ENCODE data around the gene VTCN1.
"Not testable (repeated sequence)": the region's sequence is repeated elsewhere in the genome, so short reads cannot be mapped to it uniquely, and the experiment has no call there.

VTCN1 gene

DNA sequence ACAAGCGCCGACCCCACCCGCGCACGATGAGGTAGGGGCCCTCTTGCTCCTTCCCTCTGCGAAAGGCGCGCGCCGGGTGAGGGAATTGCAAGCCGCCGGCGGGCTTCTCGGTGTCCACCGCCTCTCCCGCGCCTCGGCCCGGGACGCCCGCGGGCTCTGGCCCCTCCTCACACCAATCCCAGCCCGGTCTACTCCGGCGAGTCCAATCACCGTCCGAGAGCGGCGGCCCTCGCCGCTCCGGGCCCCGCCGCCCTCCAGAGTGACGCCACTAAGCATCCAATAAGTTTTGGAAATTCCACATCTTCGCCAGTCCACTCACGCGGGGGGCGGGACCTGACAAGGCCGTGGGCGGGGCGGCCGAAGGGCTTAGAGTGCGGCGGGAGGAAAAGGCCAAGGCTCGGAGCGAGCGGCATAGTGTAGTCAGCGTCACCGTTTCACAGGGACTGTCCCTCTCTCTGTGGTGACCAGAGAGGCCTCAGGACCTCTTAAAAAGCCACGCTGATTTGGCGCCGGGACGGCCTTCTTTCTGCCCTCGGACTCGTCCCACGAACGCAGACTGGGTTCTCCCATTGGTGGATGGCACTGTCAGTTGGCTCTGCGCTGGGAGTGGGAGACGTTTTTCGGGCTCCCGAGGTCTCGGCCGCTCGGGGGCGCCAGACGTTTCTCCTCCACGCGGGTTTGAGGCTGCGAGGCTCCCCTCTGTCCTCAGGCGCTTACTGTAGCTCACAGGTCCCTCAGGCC is 89.0 kb downstream of the VTCN1 start, which contains the start of gene TRIM45:
TSS of gene TRIM45 (minus strand) at position 161 of the 741 bp plus-strand sequence. CDS start 548 bp downstream, outside the sequence.
- DNase-seq = peak; percentile 85

DNA sequence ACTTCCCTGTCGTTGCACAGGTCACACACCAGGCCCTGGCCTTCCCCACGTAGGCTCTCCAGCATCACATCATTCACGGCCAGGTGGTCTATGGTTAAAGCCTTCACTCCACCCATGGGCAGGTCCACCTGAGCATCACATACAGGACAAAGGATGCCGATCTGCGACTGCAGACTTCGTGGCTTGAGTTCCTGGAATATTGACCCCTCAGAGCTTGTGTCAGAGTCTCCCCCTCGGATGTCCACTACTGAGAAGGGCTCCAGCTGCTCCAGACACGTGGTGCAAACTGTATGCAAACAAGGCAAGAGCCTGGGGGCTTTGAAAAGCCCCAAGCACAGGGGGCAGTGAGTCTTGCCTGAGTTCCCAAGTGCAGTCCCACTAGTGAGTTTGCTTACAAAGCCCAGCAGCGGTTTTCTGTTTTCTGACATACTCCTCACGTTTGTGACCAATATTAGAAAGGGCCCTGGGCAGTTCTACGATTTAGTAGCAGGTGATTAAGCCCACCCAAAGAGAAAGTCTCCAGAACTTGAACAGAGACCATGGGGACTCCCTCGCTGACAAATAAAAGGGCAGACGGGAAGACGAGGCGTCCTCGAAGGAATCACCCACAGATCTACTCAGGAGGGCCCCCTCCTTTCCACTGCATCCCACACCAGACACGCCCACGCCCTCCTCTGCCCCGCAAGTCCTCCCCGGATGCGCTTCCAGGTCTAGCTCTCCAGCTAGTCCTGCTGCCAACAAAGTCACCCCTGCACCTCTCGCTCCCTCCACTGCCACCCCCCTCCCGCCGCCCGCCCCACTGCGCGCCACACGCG is 89.7 kb downstream of the VTCN1 start:
- no peak for DNase-seq

DNA sequence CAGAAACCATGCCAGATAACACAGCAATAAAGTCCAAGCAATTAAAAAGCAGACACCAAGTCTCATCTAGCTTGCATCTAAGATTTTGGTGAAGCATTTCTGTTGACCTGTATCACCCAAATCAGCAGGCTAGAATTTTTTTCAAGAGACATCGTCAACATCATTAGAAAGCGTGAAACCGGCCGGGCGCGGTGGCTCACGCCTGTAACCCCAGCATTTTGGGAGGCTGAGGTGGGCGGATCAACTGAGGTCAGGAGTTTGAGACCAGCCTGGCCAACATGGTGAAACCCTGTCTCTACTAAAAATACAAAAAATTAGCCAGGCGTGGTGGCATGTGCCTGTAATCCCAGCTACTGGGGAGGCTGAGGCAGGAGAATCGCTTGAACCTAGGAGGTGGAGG is 91.6 kb downstream of the VTCN1 start:
- DNase-seq = not testable (repeated sequence)

DNA sequence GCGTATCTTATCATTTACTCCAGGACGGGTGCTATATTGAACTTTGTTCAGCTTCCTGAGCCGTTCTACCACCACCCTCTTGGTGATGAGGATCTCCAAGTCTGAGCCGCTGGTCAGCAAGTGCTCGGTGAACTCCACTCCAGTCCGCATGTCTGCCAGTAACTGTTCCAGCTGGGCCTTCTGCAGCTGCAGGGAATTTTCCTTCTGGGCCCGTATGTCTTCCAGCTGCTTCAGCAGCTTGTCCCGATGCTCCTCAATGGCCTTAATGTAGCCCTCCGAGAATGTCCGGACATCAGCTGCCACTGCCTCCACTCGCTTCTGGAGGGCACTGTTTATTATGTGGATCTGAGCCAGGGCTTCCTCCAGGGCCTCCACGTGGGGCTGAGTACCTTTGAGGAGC is 92.6 kb downstream of the VTCN1 start:
- DNase-seq = no peak

DNA sequence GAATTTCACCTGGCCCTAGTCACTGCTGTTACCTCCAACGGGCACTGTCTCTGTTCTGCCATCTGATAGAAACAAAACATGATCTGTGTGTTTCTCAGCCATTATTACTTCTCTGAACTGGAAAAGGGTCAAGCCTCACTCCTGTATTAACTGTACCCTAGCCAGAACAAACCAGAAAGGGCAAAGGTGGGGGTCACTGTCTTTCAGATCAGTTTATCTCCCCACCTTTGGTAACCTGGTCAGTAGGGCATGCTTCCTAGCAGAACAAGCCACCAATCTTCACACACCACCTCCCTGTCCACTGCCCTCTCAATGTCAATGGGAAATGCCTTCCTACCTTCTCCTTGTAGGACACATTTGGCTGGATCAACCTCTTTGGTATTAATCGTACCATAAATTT is 93.0 kb downstream of the VTCN1 start:
- DNase-seq = no peak

DNA sequence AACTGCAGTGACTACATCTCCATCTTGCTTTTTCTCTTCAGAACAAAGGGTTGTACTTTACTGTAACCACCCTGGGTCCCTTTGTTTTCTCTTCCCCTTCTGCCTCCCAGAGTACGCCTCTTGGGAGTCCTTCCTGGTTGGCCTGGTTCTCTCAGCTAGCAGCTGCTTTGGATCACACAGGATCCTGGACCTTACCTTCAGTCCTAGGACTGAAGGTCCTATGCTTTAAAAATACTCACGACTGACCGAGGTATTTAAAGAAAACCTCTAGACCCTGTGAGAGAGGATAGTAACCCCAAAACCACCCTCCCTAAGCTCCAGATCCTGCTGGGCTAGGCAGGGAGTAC is 94.0 kb downstream of the VTCN1 start:
- no peak for DNase-seq

DNA sequence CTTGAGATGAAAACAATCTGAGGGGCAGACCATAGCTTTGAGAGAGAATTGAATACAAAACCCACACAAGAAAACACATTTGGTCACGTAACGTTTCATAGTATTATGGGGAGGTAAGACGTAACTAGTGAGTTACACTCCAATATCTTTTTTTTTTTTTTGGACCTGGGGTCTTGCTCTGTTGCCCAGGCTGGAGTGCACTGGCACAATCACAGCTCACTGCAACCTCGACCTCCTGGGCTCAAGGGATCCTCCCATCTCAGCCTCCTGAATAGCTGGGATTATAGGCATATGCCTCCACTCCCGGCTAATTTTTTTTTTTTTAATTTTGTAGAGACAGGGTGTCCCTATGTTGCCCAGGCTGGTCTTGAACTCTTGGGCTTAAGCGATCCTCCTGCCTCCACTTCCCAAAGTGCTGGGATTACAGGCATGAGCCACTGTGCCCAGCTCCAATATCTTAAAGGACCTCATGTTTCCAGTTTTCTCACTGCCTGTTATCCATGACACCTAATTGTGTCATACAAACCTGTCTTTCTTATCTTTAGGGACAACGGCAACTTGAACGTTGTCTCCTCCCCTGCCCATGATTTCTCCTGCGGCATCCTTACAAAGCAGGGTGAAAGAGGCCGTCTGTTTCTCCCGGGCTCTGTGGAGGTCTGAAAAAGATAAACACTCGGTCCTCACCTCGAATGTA is 94.5 kb downstream of the VTCN1 start:
- no peak for DNase-seq

DNA sequence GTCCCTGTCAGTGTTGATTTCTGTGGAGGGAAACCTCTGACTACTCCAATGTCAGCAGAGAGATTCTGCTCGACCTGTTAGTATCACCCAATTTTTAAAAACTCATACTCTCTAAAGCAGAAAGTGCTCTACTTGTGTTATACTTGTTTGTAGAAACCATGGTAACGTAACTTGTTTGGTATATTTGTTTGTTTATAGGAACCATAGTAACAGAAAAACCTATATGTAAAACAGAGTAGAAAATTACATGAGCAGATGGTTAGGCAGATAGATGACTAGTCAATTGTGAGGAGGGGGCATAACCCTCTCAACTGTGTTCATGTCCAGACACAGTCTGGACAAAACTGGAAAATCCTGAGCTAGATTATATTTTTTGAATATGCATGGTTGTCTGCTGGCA is 95.8 kb downstream of the VTCN1 start:
- no peak for DNase-seq

DNA sequence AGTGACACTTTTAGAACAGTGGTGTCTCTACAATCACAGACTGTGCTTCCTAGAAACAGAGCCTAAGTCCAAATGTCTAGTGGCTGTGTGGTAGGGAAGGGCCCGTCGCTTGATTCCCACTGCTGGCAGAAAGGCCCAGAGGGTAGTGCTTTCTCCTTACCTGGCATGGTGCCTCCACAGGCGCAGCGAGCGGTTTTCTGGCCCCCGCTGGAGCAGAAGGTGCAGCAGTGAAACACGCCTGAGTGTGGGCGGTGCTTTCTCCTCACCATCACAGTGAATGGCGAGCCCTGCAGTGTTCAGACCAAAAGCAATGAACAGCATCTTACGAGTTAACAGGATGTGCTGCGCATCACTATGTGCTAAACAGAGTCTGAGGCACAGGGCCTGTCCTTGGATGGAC is 97.5 kb downstream of the VTCN1 start:
- DNase-seq = no peak

DNA sequence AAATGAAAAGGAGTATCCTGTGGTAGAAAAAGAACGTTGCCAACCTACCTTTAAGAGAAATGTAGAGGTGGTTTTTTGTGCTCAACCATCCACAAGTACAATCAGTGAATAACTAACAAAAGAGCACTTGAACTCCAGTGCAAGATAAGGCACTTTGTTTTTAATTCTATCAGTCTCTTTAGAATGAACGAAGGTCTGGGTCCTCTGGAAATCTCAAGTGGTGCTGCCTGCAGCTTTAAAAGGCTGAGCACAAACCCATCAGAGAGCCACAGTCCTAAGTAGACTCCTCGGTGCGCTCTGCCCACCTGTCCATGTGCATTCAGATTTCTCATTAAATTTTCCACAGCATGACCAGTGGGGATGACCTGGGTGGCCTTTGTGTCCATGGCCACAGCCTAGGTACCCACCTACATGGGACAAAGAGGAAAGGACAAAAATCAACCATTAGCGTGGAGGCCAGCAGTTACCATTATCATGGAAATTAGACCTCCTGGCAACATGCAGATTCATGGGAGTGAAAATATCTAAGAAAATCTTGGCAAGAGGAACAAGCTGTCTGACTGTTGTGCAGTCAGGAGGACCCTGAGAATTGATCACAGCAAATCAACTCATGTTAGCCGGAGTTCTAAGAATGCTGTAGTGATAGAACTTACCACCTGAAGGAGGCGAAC is 98.5 kb downstream of the VTCN1 start:
- DNase-seq = no peak

DNA sequence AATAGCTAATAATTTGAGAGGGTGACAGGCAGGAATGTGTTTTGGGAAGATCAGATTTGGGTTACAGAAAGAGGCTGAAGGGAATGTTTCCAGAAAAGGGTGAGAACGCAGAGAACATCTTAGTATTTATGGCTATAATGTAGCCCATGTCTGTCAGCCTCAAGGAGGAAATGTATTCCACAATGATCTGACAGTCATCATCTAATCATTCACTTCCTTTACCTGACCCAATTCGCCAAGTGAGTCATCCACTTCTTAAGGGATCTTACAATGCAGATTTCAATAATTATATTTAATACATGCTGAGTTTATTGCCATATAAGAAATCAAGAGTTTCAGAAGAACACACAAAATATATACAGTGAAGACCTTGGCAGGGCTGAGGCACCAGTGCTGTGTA is 100.0 kb downstream of the VTCN1 start:
- DNase-seq = no peak

DNA sequence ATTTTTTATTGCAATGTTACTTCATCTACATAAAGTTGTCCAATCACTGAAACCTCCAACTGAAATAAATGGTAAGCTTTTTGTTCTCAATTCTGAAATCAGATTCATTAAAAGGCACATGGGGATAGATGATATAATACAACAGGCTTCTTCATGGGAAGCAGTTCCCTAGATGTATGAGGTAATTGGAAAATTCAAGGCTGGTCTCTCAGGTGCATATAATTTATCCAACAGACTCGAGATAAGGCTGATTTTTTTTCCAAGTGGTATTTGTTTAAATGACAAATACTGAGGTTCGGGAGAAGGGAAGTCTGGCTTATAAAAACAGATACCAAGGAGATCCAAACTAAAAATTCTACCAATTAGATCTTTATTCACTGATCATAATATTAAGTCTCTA is 103.4 kb downstream of the VTCN1 start:
- DNase-seq = no peak

DNA sequence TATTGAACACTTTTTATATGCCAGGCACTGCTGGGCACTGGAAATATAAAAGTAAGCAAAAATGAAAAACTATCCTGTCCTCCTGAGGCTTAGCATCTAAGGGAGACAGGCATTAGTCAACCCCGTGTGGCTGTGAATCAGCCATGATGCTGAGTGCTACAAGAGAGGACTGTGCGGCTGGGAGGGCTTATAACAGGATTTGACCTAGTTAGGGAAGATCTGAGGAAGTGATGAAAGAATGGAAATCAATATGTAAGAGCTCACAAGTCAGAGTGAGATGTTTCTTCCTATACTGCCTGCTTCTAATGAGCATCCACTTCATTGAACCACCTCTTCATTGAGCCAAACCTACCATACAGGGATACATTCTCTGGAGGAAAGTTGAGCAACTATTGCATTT is 104.2 kb downstream of the VTCN1 start:
- DNase-seq = no peak

DNA sequence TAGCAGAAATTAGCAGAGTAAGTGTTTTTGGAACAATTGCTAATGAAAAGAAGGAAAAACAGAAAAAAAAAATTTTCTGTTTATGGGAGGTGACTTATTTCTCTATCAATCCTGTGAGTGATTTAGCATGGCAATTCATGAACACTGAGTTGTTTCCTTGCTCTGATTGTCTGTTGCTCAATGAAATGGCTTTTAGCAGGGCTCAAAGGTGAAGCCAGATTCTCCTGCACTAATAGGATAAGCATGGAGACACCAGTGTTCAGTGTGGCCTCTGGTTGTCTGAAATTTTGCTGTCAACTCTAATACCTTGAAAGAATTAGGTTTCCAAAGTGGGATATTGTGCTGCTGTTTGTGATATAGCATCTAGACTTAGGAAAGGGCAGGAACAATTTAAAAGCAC is 105.0 kb downstream of the VTCN1 start:
- no peak for DNase-seq

DNA sequence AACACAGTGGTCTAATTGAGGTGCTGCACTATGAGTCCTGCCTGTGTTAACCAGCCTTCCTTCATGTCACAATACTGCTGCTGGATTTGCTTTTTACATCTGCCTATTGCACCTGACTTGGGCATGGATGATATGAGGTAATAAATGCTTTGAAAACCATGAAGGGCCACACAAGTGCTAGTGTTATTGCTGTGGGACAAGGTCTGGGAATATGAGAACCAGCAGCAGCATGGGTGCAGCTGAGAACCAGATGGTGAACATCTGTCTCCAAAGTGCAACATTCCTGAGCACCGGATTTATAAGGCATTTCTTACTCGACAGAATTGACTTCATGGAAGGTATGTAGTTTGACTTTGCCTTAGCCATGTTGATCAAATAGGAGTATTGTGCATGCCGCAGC is 105.7 kb downstream of the VTCN1 start:
- DNase-seq = no peak

DNA sequence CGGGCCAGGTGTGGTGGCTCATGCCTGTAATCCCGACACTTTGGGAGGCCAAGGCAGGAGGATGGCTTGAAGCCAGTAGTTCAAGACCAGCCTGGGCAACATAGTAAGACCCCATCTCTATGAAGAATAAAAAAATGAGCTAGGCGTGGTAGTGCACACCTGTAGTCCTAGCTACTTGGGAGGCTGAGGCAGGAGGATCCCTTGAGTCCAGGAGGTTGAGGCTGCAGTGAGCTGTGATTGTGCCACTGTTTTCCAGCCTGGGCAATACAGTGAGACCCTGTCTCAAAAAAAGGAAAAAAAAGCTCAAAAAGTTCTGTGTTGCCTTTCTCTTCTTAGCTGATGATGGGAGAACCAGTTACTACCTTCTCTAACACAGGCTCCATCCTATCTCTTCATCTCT is 108.9 kb downstream of the VTCN1 start:
- DNase-seq = not testable (repeated sequence)

DNA sequence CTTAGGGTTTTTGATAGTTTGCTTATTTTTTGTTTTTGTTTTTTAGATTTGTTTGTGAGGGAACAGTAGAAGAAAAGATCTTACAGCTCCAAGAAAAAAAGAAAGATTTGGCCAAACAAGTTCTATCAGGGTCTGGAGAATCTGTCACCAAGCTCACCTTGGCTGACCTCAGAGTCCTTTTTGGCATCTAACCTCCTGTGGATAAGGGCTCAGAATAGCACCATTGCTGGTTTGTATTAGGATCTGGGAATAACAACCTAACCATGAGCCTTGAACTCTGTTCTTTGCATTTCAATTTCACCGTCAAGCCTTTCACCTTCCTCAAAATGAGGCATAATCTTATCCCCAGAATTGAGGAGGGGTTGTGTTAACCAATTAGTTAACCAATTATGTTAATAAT is 109.4 kb downstream of the VTCN1 start:
- no peak for DNase-seq

DNA sequence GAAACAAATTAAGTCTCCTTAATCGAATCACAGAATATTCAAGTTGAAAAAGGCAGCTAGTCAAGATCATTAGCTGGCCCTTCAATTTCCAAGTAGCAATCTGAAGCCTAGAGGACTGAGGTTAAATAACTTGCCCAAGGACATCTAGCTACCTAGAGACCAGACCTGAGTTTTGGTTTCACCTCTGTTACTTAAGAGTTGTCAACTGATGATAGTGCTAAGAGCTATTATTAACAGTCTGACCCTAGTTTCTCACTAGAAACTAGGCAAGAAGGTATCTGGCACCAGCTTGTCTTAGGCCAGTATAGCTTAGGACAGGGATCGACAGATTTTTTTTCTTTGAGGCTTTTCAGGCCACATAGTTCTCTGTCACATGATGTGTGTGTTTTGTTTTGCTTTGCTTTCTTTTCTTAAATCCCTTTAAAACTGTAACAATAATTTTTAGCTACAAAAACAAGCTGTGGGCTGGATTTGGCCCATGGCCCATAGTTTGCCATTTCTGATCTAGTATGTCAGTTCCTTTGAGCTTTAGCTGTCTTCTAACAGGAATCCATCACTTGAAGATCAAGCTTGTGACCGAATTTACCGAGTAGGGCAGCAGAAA is 112.3 kb downstream of the VTCN1 start:
- DNase-seq = no peak

DNA sequence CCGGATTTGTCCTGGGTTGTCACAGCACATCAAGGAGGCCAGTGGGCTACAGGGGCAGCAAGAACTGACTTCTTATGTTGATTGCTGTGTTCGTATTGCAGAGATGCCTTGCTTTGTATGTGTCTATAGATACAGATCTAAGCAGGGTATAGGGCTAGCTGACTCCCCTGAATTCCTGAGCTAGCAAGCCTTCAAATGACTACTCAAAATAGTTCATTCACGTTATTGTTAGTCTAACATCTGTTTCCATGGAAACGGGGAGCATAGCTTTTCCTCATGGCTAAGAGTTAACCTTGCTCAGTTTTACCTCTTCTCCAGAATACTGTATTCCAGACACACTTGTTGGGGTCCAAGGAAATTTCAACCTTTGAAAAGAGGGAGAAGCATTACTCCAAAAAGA is 113.3 kb downstream of the VTCN1 start:
- DNase-seq = no peak

DNA sequence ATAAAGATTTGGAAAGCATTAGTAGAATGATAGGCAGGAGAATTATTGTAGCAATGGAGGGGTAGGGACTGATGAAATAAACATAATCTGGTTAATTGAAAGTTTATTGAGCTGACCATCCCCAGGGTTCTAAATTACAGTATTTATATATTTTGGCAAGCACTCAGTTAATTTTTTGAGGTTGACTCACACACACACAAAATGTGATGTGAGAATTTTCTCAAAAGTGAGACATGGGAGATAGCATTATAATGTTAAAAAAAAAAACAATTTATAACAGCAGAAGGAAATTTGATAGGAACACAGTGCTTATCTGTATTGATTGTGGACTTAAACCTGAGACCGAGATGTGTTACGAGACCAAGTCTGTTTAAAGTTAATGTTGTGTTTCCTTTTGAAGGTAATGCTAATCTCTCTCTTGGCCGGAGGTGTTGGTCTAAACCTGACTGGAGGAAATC is 113.7 kb downstream of the VTCN1 start:
- DNase-seq = no peak

DNA sequence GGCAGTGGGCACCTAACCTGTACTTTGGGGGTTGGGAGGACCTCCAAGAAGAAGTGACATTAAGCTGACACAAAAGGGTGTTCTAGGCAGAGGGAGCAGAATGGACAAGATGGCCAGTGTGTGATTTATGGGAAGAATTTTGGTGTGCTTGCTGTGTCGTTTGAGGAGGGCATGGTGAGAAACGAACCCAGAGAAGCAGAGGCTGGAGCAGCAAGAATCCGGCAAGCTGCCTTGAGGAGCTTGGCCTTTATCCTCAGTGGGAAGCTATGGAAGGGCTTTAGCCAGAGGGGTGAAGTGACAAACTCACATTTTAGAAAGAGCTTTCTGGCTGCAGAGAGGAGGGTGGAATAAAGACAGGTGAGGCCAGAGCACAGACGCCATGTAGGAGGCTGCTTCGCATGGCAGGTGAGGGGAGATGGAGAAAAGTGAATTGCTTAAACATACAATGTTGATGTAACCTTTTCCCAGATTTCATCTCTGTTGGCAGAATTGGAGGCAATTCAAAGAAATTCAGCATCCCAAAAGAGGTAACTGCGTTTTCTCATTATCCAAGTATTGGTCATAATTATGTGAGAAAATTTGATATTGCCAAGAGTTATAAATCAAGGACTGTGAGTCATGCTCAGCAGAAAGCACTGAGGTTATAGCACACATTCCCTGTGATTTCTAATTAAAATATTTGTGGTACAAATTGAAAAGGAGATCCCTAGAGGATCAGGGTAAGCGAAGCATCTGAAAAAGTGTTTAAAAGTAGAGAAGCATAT is 115.7 kb downstream of the VTCN1 start:
- no peak for DNase-seq

All from activated T-cell treated with anti-CD3 and anti-CD28 coated beads, Interleukin-2, amount 50 U/mL, for 1 hour (primary cell).